IPS-11a (cell line): ENCODE results near the gene TTC9B.

Source experiments
- H3K4me3 ChIP-seq: one replicate; pipeline ENCODE4 v1.5.1; 2013; ENCODE audit warnings: low read depth, low read length, control low read depth

Gene TTC9B

DNA sequence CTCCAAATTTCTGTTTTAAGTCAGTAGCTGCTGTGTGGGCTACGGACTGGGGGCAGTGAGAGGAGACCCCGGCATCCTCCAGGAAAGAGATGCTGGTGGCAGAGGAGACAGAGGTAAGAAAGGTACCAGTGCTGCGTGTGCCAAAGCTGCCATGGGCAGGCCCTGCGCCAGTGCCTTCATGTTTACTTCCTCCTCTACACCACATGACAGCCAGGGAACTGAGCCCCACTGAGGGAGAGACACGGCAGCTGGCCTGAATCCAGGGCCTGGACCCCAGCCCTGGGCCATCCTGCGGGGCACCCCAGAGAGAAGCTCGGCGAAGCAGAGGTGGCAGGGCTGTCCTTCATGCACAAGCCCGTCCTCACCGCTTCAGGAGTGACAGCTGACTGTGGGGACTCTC, 31.0 kb upstream of the TTC9B start:
- no peak overlapping the region for H3K4me3 ChIP-seq

DNA sequence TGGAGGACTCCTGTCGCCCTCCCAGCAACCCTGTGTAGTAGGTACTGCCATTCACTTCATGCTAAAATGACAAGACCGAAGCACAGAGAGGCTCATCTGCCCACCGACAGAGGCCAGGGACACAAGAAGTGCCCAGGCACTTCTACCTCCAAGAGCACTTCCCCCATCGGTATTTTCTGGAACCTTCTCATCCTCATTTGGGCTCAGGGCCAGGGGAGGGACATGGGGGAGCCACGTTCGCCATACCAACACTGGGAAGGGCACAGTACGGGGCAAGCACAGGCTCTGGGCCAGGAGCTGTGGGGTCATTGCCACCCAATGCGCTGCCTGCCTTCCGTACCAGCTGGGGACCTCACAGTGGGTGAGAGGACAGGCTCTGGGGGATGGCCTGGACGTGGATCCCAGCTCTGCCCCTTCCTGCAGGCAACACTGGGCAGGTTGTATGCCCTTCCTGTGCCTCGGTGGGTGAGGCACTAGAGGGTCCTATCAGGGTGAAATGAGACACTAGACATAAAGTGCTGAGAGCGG, 29.6 kb upstream of the TTC9B start:
- no peak overlapping the region for H3K4me3 ChIP-seq

DNA sequence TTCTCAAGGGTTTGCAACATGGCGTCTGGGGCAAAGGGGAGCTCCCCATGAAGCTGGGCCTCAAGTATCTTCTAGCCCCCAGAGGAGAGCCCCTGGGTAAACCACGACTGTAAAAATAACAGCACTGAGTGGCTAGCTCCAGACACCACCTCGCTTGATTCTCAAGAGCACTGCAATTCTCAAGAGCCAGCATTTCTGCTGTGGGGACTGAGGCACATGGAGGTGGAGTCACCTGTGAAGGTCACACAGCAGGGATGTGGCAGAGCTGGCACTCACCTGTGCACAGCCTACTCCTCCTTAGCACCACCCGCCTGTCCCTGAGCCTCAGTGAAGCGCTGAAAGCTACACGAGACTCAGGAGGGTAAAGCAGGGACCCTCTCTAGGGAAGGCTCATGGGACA, 29.0 kb upstream of the TTC9B start:
- no peak overlapping the region for H3K4me3 ChIP-seq

DNA sequence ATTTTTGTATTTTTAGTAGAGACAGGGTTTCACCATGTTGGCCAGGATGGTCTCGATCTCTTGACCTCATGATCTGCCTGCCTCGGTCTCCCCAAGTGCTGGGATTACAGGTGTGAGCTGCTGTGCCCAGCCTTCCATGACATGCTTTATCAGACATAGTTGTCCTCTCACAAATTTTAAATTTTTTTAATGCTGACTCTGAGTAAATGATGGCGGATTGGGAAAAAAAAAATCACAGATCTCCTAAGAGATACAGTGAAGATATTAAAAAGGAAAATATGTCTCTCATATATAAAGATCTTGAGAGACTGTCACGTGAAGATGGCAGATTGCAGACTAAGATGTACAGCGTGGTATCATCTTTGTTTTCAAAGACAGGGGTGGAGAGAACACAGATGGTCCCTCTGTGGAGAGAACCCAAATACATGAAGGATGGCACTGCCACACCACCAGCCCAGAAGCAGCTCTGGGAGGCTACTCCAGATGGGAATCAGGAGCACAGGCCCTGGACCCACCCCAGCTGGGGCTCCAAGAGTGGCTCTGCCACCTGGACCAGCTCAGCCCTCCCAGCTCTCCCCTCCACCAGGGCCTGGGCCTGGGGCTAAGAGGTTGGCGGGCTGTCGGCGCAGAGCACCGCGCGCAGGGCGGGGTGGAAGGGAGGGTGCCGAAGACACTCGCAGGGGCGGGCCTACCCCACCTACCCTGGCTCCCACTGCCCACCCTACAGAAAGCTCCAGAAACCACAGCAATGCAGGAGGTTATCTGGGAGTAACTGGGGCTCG, 28.3 kb upstream of the TTC9B start:
- no peak overlapping the region for H3K4me3 ChIP-seq

DNA sequence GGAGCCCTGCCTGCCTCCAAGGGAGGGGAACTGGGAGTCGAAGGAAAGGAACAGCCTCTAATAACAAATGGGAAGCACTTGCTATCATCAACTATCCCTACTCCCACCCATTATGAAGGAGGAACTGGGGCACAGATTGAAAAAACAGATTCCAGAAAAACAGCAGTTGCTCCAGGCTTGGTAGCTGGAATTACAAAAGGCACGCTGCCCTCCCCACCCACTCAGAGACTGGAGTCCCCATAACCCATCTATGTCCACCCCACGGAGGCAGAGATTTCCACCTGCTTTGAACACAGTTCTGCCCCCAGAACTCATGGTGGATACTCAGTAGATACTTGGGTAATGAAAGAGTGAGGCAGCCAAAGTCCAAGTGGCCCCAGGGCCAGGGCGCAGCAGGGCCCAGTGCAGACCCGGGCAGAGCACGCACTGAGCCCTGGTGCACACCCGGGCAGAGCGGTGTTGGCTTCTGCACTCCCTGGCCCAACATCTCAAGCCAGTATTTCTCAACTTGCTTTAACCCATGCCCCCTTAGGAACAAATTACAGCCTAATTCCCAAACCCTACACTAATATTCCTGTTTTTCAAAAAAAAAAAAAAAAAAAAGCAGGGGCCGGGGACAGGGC, 27.4 kb upstream of the TTC9B start:
- H3K4me3 ChIP-seq: no peak overlapping the region

DNA sequence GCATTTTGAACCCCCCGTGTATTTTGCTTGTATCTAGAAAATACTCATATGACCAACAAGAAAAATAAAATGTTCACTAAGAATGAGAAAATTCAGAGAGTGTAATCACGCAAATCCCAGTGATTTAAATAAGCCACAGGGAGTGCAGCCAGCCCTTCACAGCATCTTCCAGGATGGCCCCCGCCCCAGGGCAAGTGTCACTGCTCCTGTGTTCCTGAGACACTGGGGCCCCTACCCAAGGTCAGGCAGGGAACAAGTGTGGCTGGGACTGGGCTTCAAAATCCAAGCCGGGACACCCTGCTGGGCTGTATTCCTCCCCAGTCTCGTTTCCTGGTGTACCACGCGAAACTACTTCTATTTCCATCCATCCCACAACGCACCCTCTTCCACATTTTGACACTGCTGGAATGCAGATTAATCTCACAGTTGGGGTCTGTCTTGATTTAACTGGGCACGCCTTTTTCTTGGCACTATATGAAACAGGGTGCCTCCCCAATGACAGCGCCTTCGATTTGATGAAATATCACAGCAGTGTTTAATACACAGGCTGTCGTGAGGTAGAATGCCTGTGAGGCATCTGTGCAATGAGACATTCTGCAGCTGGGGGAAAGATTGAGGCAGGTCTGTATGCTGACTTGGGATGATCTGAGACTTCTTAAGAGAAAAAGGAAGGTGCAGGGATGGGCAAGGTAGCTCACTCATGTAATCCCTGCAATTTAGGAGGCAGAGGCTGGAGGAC, 26.6 kb upstream of the TTC9B start:
- H3K4me3 ChIP-seq: no peak overlapping the region

DNA sequence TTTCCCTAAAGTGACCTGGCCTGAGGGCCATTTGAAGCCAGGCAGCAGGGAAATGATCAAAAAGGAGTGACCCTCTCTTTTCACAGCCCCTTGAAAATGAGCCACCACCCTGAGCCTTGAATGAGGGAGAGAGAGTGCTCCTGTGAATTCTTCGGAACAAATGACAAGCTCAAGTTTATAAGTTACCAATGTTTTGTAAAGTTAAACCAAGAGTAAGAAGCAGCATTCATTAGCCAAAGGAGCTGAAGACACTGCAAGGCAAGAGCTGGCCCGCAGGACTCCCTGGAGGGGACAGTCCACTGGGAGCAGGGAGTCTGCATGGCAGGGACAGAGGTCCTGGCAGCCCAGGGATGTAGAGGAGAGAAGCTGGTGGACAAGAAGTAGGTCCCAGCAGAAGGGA, 25.0 kb upstream of the TTC9B start:
- H3K4me3 ChIP-seq: no peak overlapping the region

DNA sequence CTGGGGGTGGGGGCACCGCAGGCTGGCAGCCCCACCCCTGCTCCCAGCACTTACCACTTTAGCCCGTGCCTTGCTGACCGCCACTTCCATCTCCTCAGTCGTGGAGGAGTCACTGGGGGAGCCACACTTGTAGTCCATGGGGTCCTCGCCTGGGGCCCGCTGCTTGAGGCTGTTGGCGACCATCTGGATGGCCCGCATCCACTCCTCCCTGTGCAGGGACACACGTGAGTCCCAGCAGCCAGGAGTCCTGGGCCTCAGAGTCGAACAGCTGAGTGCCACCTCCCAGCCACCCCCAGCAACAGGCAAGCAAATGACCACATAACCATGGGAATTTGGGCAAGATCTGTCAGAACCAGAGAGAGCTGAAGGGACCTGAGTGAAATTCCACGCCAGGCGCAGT, 24.3 kb upstream of the TTC9B start:
- H3K4me3 ChIP-seq: no peak overlapping the region

DNA sequence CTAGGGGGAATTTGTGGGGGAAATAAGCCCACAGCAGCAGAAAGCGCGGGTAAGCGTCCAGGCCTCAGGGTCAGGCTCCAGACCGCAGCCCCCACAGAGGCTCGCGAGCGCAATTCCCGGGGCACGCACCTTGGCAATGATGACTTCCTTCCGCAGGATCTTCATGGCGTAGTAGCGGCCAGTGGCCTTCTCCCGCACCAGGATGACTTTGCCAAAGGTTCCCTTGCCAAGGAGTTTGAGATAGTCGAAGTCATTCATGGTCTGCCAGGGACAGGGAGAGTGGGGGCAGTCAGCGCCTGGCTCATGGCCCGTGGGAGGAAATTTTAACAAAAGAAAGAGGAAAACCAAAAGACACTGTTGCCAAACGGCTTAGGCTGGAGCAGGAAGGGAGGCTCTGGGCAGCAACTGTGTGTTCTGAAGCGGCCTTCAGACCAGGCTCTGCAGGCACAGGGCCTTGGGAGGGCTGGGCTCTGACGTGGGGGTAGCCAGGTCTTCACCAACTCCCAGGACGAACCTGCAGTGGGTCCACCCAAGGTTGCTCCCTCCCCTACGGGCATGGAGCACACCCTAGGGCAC, 23.7 kb upstream of the TTC9B start:
- H3K4me3 ChIP-seq: no peak overlapping the region

DNA sequence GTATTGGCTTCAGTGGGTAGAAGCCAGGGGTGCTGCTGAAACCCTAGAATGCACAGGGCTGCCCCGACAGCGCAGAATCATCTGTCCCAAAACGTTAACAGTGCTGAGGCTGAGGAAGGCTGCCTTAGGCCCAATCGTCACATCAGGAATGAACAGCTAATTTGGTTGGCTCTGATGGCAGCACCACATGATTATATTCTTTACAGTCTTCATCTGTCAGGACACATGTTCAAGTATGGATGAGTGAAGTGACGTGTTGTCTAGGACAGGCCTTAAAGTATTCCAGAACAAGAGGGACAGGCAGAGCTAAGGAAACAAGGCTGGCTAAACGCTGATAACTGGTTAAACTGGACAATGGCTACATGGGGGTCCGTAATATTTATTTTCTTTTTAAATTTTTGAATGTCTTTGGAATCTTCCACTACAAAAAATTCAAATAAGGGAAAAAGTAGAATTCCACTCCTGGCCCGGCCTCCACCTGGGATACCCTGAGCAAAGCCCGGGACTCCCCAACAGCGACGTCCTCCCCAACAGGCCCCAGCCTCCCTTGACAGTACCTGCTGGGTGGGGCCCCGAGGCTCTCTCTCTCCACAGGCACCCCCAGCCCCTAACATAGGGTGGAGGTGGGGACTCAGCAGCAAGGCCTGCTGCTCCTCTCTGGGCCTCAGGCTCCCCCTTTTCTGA, 23.1 kb upstream of the TTC9B start:
- H3K4me3 ChIP-seq: no peak overlapping the region

DNA sequence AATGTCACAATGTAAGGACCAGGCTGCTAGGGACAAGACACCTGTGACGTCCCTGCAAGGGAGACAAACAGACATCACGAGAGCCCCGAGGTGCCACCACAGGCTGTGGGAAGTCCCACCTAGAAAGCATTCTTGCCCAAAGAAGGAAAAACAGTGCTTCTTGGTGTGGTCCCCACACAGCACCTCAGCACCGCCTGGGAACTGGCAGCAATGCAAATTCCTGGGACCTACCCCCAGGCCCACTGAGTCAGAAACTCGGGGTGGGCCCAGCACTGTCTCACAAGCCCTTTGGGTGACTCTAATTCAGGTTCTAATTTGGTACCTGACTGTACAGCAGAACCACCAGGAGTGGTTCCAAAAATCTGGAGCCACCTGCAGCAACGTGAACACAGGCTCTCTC, 22.1 kb upstream of the TTC9B start:
- H3K4me3 ChIP-seq: no peak overlapping the region

DNA sequence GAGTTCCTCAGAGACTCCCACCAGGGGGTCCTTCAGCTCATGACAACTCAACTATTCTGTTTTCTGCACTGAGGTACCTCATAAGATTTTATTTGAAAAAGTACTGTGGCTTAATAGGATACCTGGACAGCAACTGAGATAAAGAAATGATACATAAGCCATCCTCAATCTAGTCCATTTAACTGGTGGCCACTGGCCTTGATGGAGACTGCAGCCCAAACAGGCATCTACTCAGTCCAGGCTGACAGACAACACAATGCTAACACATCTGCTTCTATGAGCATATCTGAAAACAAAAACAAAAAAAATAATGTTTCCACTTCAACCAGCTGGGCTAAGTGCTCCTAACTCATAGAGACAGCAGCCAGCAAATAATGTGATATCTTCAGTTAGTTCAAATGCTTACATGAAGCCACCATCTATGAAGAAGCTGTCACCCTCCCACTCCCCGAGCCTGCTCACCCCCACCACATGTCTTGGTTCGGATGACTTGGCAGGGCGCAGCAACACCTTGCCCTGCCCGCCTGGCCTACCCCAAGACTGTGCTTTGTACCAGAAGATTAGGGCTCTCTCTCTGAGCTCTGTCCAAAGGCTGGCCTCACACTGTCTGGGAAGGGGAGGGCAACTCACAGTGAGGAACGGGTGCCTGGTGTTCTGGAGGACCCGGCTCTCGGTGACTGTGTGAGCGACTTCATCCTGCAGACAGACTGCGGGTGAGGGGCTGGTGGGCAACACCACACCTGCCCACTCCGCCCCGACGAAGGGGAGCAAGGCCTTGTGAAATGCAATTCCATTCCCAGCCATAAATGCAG, 21.4 kb upstream of the TTC9B start:
- H3K4me3 ChIP-seq: no peak overlapping the region

DNA sequence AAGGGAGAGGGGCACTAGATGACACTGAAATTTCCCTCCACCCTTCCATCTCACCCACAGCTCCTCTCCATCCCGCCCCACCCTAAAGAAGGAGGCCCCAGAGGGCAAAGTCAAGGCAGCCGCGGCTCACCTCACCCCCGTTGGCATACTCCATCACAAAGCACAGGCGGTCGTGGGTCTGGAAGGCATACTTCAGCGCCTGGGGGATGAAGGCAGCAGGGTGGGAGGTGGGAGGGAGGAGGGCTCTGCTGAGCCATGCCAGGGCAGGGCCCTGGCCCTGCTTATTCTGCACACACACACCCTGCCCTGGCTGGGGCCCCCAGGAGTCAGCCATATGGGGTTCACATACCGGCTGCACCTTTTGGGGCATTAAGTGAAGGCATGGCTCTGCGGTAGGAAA, 20.6 kb upstream of the TTC9B start:
- H3K4me3 ChIP-seq: no peak overlapping the region

DNA sequence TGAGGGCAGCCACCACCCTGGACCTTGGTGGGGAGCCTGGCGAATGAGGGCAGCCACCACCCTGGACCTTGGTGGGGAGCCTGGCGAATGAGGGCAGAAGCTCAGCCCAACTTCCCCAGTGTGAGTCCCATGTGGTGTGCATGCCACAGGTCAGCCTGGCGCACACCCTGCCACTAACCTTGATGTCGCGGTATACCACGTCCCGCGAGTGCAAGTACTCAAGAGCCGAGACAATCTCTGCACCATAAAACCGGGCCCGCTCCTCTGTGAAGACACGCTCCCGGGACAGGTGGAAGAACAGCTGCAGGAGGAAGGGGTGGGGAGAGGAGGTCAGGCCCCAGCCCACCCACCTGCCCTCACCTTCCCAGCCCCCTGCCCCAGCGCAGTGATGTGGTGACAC, 19.6 kb upstream of the TTC9B start:
- H3K4me3 ChIP-seq: no peak overlapping the region

DNA sequence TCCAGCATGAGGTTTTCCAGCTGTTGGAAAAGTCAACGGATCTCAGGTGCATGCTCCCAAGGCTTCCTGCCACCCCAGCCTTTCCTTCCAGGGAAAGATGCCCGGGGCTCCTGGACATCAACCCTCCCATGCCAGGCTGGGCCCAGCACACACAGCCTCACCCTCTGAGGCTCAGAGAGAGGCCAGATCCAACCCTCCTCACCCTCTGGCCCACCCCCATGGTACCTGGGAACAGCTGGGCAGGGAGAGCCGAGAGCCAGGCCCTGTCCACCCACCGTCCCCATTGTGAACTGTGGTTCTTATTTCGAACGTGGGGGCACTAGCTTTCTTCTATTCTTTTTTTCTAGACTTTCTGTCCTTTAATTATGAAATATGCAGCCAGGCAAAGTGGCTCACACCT, 18.2 kb upstream of the TTC9B start:
- H3K4me3 ChIP-seq: no peak overlapping the region

DNA sequence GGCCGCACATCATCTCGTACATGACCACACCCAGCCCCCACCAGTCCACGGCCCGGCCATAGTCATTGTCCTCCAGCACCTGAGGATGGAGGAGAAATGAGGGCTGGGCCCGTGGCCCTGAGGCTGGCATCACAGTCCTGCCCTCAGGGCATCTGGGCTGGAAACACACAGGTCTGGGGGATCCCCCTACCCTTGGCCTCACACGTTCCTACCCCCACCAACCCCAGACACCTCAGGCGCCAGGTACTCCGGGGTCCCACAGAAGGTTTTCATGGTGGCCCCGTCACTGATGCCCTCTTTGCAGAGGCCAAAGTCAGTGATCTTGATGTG, 17.8 kb upstream of the TTC9B start:
- H3K4me3 ChIP-seq: no peak overlapping the region

DNA sequence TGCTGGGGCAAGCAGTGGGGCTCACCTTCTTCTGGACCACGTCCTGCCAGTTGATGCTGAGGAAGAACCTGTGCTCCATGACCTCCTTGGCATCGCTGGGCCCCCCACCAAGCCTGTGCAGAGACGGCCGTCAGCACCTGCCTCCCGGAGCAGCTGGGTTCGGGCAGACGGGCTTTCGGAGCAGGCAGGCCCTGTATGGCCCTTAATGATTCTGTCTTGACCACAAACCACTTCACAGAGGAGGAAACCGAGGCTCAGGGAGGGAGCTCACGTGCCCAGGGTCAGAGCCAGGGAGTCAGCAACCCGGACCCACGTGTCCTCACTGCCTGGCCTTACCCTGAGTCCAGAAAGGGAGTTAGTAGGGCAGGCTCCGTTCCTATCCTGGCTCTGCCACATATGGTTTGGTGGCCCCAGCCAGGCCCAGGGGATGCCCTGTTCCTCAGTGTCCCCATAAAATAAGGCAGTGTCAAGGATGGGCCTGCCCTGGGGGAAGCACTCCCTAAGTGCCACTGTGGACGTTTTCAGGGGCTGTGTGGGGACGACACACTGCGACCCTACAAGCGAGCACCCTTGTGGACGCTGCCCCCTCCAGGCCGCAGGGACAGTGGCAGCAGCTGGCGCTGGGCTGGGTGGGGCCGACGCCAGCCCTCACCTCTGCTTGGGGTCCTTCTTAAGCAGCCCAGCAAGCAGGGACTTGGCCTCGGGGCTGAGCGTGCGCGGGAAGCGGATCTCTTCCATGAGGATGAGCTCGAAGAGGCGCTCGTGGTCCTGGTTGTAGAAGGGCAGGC, 17.2 kb upstream of the TTC9B start:
- H3K4me3 ChIP-seq: no peak overlapping the region

DNA sequence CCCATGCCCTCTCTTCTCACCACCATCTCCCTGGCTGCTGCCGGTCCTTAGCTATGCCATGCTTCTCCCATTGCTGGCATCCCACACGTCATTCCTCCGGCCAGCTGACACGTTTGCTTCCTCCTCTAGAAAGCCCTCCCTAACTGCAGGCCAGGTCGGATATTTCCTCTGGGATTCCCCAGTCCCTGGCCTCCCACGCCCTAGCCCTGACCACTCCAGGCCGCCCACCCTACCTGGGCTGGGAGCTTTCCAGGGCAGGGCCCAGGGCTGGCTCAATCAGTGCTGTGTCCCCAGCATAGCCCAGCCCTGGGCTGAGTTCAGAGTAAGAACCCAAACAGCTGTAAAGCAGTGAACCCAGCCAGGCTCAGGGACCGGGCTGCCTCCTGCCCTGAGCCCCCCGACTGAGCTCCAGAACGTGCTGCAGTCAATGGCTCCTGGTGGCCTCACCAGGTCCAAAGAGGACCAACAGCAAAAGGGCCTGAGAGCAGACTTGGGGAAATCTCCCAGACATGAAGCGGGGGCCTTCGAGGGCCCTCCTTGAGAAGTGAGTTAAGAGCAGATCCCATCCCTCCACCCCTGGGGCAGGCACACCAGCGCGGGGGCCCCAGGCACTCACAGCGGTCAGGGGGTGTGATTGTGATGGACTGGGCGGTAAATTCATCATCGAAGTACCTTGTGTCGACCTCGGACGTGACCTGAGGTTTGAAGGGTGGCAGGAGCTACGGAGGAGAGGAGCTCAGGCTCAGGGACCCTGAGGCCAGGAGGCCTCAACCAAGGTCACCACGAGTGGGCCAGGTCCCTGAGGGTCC, 16.4 kb upstream of the TTC9B start:
- no peak overlapping the region for H3K4me3 ChIP-seq
